NCI-H2081 treated with DMSO at 0.1 percent for 48 hours (cell line): ENCODE data around the gene EPHA4.

Experiments used
- DNase-seq: peaks from one replicate; lab custom pipeline; 2025; lab: John Stamatoyannopoulos, UW

EPHA4 gene

GRCh38 chr2:221572219-221572820 lies at the start of gene EPHA4:
Gene EPHA4 (minus strand): TSS chr2:221572304. CDS start chr2:221572248, 56 bp downstream.
- peak; percentile 10 for DNase-seq

DNA sequence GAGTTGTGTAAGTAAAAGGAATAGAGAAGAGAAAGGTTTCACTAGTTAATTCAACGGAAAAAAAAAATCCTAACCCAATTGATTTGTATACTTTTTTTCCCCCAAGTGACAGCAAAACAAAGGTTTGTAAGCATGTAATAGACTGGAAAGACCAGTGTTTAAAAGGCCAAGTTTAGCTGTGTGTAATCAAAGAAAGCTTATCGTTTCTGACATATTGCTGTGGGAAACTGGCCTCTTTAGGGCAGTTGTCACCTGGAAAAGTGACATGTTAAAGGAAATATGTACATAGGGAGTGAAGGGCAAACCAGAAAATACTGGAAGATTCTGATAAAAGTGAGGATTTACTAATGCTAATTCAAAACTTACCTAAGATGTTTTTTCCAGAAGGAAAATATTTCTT lies 45.9 kb upstream of the EPHA4 start:
- no peak for DNase-seq

GRCh38 chr2:221616561-221616960 lies 44.5 kb upstream of the EPHA4 start:
- DNase-seq = no peak

DNA sequence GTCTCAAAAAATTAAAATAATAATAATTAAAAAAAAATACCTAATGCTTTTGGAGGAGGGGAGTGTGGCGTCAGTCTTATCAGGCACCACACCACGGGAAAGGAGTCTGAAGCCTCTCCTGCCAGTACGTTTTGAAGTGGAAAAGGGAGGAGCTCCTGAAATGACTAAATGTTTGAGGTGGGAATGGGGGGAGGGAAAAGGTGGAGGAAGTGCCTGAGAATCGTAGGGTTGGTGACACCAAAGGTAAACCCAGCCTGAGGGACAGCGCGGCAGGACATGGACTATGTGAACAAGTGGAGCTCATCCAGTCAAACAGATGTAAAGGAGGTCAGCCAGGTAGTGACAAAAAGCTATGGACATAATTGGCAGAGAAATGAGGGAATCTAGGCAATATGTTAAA lies 42.2 kb upstream of the EPHA4 start:
- DNase-seq = no peak

GRCh38 chr2:221612800-221613199 lies 40.7 kb upstream of the EPHA4 start:
- no peak for DNase-seq

GRCh38 chr2:221612161-221612560 lies 40.1 kb upstream of the EPHA4 start:
- no peak for DNase-seq

DNA sequence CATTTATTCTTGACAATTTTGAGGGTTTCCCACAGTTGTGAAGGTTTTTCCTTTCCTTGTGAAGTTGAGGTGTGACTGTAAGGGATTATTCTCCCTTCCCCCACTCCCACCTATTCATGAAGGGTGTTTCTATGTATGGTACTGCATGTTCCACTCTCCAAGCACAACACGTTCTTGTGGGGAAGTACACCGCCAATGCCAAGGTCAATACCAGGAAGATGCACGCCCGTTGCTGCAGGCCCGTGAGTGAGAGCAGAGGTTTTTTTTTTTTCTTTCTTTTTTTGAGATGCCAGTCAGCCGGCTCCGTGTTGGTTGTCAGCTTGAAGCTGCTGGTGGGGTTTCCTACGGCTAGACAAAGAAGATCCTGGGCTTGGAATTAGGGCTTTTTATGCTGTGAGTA lies 38.6 kb upstream of the EPHA4 start:
- DNase-seq = no peak

GRCh38 chr2:221610255-221610654 lies 38.2 kb upstream of the EPHA4 start:
- no peak for DNase-seq

- no peak for DNase-seq
These were observed 36.3 kb upstream of the EPHA4 start for GRCh38 chr2:221608442-221608841.

DNA sequence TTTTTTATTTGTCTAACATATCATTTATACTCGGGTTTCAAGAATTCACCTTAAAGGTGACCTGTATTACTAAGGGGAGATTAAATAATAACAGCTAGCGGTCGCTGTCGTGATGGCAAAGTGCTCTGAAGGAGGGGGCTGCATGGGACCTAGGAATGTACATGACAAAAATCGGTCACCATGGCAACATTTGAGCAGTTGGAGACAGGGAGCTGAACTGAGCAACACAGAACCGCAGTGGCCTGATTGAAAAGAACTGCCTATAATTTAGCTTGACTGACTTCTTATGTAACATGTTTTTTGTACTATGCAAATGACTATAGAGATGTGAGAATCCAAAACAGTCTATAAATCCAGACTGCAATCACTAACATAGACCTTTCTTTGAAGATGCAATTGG lies 34.3 kb upstream of the EPHA4 start:
- DNase-seq = no peak

- DNase-seq = no peak
These were observed 33.7 kb upstream of the EPHA4 start for GRCh38 chr2:221605751-221606240.

- no peak for DNase-seq
These were observed 30.8 kb upstream of the EPHA4 start for GRCh38 chr2:221602938-221603337.

DNA sequence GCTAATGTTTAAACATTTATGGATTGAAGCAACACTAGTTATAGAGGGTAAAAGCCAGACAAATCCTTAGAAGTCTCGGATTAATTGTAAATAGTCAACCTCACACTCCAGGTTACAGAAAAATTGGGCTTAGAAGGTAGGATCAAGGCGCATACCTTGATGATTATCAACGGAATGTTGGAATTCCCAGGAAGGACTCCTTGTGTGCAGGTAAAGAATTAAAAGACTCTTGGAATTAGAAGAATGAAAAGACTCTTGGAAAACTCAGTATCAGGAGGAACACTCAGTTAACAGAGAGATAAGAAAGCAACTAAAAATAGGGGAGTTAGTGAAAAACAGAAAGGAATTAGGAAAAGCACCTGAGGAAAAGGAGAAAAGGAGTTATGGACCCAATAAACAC lies 29.3 kb upstream of the EPHA4 start:
- no peak for DNase-seq

- no peak for DNase-seq
These were observed 28.3 kb upstream of the EPHA4 start for GRCh38 chr2:221600388-221600787.

DNA sequence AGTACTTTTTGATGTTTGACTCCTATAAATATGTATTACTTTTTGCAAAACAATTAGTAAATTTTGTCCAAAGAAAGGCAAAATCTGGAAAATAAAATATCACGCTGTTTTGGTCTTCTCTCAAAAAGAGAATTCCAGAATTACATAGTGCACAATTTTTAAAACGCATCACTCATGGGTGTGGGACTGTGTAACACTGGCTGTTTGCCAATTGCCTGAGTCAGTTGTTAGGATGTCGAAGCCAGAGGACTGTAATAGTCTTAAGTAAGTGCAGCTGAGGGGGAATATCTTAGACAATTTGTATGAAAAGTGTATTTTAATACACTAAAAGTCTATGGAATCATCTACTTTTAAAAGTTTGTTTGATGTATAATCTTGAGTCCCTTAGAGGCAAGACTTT lies 24.1 kb upstream of the EPHA4 start:
- DNase-seq = no peak

DNA sequence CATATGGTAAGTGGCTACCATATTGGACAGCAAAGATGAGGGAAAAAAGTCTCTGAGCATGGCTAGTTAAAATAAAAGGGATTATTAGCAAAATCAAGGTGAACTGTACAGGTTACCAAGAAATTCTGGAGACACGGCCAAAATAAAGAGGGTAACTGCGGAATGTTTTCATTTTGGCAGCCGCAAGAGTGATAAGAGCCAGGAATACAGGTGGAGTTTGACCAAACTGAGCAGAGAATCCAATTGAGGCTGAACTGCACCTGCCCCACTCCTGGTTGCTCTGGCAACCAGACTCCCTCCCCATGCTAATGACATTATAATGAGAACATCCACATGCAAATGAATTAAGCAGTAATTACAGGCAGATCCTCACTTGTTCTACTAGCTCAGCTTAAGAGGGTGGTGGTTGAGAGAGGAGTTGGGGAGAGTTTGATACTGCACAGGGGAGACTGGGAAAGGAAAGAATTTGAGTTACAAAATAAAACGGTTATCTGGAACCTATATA lies 18.8 kb upstream of the EPHA4 start:
- DNase-seq = no peak

- no peak for DNase-seq
These were observed 17.6 kb upstream of the EPHA4 start for GRCh38 chr2:221589696-221590095.

GRCh38 chr2:221588306-221588985 lies 16.3 kb upstream of the EPHA4 start:
- DNase-seq = no peak

DNA sequence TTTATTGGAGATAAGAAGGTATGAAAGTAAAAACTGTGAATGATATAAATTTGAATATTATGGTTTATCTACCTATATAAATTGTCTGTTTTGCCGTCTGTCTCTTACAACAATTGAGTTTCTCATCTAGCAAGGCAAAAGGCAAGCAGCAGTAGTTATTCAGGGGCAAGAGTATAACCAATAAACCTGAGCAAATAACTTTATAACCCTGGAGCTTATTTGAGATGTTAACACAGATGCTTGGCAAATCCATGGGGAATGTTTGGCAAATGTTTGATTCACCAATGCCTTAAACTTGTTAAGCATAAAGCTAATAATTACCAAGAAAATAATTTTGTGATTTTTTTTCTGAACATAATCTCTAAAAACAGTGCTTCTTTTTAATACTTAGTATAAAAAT lies 9.9 kb upstream of the EPHA4 start:
- no peak for DNase-seq

- no peak for DNase-seq
These were observed 2.1 kb upstream of the EPHA4 start for GRCh38 chr2:221574231-221574570.

DNA sequence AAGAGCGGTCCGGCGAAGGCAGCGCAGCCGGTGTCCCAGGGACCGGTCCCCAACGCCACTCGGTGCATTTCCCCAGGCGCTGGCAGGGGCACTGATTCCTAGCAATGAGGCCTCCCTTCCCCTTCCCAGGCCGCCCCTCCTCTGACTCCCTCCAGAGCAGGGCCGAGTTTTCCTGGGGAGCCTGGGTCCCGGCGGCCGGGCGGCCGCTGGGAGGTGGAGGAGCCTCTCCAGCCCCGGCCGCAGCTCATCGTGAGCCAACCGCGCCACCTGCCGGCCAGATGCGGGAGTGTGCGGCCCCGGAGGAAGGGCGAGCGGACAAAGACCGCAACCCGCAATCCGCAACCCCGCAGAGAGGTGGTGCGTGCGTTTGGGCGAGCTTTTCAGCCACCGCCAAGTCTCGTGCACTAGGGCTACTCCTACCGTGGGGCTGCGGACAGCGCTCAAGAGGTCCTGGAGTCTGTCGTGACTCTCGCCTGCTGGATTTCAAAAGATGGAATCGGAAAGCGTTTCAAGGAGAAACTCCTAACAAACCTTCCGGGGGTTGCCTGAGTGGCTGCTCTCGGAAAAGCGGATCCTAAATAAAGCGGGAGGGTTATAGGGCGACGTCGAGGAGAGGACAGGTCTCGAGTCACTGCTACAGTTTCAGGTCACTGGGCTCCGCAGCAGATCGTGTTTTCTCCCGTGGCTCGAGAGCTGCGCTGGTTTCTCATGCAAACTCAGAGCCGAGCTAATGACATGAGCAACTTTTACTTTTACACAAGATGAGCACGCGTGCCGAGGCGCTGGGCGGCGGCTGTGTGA lies 1.5 kb upstream of the EPHA4 start:
- DNase-seq = peak; percentile 58

DNA sequence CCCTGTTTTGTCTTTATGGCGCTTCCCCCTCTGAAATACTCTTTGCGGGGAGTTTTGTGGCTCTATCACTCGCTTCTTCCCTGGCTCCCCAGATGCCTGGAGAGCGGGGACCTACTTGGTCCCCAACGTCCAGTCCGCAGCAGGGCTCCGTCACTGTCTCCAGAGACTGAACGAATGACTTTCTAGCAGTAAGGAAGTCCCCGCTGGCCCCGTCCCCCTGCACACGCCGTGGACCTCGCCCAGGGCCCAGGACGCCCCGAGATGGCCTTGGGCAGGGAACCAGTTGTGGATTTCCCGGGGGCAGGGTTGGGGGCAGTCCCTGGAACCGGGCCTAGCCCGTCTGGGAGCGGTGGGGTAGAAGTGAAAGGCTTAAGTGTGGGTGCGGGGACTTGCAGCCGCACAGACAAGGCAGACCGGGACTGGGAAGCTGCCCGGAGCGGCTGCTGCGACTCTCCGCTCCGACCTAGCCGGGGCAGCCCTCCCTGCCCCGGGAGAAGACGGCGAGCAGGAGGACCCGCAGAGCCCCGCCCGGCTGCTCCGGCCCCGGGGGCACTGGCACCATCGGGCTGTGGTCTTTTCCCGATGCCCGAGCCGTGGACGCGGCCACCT lies 821 bp upstream of the EPHA4 start:
- no peak for DNase-seq
